GM18498 (cell line): ENCODE measurements around the gene PTPRD.
A peak's percentile ranks its signal among the peaks of the same experiment; 100 is the strongest.

Experiments used
- ATAC-seq: cut with Tn5 transposase; IDR thresholded peaks from one replicate; pipeline ENCODE4 v1.9.1; 2021; ENCODE audit warnings: mild to moderate bottlenecking, moderate library complexity; ENCODE audit not compliant: unreplicated experiment

The PTPRD gene

DNA sequence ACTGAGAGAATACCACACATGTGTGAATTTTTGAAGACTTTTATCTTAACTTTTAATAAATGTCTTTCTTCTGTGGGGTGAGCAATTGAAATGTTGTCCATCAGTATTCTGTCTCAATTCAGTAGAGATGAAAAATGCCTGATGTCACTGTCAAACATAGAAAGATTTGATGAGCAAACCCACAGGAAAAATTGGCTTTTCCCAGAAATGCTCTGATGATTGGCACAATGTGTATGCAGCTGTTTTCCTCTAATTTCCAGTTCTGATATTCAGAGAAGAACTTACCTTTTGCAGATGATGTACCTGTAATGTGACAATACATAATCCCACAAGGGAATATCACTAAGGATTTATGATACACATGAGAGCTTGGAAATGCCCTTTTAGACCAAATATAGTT lies 340.0 kb downstream of the PTPRD start:
- ATAC-seq, result no peak

DNA sequence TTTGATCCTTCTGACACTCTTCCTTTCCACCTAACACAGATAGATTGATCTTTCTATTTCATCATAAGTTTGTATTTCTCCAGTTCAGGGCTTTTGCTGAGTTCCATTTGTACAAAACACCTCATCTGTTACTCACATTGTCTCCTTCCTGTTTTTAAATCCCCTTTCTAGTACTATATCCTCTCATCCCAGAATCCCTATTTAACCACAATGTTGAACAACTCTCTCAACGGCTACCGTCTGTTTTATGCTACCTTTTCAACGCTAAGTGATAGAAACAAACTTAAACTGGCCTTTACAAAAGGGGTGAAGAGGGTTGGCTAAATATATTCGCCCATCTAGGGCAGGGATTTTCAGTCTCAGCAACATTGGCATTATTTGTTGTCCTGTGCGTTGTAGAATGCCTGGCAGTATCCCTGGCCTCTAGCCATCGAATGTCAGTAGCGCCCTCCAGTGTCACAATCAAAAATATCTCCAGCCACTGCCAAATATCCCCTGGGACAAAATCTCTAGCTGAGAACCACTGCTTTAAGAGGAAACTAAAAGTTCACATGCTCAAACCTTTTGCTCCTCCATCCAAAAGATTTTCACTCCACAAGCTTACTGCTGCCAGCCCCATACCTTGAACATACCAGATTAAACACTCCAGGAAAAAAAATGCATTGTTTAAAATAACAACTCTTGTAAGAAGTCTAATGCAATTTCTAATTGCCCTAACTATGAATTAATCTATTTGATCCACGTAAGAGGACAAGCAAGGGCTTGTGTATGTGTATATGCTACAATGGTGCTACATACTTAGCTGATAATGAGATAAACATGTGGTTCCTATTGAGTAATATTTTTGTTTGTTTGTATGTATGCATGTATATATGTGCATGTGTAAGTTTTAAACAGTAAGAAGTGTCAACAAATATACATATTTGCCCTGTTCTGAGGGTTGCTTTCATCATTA lies 344.0 kb downstream of the PTPRD start:
- ATAC-seq, result peak; percentile 63

DNA sequence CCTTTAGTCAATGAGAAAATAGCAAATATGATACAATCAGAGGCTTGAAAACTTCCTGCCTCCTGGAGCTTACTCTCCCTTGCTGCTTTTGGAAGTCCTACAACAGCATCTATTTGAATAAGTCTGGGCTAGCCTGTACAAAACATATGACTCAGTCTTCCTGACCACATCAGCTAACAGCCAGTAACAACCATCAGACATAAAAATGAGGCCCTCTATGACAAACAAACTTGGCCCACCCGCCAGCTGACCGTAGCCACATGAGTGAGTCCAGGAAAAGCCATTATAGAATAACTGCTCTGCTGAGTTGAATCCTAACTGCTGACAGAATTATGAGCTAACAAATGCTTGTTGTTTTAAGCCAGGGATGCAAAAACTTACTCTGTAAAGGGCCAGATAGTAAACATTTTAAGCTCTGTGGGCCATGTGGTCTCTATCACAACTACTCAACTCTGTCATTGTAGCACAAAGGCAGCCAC lies 347.6 kb downstream of the PTPRD start:
- no peak for ATAC-seq

DNA sequence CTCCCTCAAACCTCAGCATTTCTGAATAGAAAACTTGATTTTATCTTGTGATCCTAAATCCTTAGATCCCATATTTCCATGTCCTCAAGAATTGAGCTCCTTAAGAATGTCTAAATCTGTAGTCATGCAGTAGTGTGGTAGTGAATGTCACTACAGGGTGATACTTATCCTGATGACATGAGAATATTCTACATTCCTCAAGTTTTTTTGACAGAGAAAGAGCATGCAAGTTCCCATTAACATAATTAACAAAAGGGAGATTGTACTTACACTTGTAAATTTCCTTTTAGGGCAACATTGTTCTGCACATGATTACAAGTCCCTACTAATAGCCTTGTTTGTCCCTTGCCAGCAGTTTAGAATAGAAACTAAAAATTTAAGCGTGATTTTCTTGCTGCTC lies 352.3 kb downstream of the PTPRD start:
- no peak for ATAC-seq

DNA sequence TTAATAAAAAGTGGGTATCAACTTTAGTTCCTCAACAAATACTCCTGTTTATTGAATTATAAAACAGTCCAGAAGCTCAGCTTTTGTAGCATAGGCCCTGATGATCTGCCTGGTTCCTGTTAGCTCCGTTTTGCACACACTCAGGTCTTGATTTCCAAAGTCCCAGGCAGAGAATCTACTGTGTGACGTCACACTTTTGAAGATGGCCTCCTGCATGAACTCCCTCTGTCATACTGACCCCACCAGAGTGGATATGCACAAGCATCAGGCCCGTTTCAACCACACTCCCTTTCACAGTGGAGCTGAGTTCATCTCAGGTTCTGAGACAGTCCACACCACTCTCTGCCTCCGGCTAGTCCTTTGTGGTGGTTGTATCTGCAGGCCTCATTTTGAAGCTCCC lies 353.1 kb downstream of the PTPRD start:
- no peak for ATAC-seq

DNA sequence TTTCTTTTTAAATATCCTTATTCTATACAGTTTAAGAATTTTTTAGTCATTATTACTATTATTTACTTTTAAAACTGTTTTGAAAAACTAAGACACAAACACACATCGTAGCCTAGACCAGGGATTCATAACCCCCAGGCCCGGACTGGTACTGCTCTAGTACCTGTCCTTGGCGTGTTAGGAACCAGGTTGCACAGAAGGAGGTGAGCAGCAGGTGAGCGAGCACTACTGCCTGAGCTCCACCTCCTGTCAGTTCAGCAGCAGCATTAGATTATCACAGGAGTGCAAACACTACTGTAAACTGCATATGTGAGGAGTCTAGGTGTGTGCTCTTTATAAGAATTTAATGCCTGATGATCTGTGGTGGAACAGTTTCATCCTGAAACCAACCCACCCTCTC lies 357.0 kb downstream of the PTPRD start:
- no peak for ATAC-seq

DNA sequence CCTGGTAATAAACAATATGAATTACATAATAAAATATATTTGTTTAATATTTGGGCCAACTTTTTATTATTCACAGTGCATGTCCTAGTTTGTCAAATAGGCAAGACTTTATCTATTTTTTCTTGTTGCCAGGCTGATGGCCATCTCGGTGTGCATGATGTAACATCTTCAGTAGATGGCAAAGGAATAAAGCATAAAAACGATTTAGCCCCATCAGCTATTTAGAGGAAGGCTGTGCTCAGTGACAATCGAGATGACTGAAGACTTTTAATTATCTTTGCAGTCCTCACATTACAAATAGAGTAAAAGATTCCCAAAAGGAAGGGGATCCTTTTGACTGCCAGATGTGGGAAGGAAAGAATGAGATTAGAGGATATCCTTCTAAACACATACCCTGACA lies 358.5 kb downstream of the PTPRD start:
- no peak for ATAC-seq

DNA sequence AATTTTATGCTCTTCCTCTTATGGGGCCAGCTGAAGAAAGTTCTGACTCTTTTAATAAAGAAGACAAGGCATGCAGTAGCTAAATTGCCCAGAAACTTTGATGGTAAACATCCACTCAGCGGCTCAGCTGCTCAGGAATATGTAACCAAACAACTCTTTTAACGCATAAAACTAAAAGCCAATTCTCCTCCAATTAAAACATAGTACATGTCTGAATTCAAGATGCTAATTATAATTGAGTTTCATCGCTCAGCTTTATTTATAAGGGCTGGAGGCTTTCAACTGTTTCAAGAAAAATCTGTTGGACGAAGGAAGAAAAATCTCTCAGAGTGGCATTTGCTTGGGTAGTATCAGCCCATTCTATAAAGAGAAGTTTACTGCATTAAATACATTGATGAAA lies 359.5 kb downstream of the PTPRD start:
- no peak for ATAC-seq

DNA sequence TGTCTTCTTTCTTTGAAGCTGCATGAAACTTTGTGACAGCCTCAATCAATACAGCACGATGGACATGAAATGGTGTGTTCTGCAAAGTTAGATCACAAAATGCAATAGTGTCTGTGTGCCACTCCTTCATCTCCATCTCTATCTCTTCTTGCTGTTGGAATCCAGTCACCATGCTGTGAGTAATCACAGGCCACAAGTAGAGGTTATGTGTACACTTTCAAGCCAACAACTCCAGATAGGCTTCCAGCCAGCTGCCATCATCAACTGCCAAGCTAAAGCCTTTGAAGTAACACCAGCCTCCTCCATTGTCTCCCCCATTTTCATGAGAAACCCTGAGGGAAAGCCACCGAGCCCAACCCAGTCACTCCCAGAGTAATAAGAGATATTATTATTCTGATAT lies 360.6 kb downstream of the PTPRD start:
- no peak for ATAC-seq

DNA sequence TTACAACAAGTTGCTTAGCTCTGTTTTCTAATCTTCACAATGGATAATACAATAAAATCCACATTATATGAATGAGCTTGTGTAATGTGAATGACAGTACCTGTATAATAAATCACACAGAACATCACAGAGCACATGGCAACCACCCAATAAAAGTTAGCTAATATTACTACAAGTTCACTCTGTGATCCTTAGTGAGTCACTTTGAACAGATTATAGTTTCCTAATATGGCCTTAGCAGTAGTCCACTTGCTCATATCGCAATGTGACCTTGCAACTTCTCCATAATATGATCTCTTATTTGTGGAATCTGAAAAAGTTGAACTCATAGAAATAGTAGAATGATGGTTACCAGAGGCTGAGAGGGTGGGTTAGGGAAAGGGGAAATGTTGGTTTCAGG lies 361.3 kb downstream of the PTPRD start:
- no peak for ATAC-seq

DNA sequence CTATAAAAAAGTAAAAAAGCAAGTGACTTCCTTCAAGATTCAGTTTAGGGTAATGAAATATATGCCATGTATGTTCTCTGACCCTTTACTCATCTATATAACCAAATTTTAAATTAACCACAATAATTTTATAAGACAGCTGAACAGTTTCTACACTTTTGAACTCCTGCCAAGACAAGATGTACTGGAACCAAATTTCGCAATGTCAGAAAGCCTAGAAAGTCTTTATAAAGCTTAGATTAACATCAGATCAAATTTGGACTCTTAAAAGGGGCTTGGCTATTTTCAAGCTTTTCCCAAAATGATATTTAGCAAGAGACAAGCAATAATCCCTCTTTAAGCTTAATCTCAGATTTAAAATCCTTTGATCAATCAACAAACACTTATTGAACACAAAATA lies 362.6 kb downstream of the PTPRD start:
- no peak for ATAC-seq

DNA sequence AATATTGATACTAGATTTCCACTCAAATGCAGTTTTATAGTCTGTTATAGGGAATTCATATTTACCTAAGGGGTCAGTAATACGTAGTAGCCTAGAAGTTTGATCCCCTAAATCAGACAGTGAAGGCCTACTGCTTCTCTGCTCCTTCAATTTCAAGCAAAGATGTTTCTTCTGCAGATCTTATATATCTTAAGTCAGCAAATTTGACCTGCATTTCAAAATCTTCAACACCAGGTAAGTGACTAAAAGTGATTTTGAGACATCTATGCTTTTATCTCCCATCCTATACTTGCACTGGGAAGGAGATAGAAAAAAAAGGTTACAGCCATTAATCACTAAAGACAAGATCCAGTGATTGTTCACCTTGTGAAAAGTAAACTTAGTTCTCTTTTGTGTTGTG lies 363.9 kb downstream of the PTPRD start:
- no peak for ATAC-seq

DNA sequence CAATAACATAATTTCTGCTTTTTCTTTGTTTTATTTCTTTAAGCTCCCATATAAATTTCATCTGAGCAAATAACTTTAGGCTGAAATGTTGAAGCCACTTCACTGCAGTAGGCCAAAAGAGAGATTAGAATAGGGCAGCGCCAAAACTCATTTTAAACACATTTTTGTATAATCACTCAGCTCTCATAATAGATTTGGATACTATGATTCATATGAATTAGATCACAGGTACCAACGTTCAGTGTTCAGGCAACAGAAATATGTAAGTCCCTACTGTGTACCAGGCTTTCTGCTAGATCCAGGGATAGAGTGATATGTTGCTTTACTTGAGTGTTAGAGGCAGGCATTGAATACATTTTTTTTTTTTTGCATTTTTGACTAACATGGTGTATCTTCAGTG lies 370.5 kb downstream of the PTPRD start:
- ATAC-seq, result no peak

DNA sequence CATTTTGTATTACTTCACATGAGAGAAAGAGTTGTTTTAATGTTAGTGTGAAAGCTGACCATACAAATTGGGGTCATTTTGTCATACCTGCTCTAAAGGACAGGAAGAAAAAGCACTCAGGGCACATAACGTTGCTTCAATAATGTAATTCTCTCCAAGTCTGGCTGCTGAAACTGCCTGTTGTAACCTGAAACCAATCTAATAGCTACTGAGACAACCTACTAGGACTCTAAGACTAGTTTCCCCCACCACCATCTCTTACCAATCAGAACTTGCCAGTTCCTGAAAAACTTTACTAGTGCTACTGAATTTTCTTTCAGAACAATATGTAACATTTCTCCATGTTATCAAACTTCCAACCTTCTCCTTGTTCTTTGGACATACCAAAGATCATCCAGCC lies 374.7 kb downstream of the PTPRD start:
- ATAC-seq, result no peak

DNA sequence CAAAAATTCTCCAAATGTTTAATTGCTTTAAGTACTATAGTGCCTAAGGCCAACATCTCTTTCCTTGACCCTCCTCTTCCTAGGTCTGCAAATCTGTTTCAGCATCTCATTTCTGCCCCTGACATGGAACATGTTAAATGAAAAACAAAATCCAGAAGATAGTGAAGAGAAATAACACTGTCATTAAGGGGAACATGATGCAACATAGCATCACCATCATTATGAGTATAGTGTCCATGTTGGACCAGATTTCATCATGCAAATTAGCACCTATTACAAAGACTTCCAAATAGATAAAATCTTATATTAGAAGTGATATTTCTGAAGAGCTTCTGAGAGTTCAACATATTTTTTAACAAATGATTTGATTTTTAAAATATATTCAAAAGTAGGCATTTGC lies 375.2 kb downstream of the PTPRD start:
- no peak for ATAC-seq

DNA sequence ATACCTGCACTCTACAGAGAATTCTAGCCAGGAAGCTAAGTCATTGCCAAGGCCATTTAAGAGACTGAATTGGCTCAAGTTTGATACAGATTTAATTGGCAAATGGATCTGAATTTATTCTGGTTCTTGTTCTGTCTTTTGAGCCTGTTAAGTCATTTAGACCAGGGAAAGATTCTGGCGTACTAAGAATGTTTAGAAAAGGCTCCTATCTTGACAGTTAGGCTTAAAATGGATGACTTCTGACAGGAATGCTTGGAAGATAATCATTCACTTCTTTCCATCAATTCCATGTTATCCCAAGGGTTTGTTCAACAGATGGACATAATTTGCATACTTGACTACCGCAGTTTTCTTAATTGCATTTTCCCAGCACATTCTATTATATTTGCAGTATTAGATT lies 376.6 kb downstream of the PTPRD start:
- no peak for ATAC-seq

DNA sequence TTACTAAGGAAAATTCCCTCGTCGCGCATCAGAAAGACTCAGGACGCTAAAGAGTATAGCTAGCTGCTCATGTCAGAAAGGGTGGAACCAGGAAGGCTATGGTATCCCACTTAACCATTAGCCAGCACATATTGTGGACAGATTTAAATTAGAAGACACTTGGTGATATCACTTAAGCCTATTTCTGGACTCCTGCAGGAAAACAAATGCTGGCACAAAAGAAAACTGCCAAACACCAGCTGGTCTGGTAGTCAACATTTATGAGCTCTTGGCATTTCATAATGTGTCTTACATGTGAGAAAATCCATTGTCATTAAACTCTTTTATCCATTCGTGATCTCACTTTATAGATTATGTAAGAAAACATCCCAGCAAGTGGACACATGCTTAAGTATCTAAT lies 377.4 kb downstream of the PTPRD start:
- ATAC-seq, result no peak

DNA sequence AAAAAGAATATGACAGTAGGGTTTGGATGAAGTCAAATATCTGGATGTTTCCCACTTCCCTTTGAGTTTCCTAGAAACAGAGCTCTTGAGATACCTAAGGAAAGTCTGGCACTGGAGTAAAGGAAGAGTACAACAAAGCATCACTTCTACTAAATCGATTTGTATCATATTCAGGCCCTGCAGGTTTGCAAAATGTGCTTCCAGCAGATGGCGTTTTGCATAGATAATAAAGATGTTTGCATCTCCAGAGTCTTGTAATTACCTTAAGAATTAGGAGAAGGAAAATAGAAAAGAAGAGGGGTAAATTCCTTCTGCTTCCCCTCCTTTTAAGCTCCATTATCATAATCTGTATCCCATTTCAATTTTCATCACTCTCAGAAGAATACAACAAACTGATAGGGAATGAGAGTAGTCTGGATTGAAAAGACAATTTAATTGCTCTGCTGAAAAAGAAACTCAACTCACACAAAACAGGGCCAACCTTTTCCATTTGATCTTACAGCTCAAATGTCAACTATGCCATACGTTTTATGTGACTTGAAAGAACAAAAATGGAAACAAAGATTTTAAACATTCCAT lies 380.4 kb downstream of the PTPRD start:
- ATAC-seq, result no peak

DNA sequence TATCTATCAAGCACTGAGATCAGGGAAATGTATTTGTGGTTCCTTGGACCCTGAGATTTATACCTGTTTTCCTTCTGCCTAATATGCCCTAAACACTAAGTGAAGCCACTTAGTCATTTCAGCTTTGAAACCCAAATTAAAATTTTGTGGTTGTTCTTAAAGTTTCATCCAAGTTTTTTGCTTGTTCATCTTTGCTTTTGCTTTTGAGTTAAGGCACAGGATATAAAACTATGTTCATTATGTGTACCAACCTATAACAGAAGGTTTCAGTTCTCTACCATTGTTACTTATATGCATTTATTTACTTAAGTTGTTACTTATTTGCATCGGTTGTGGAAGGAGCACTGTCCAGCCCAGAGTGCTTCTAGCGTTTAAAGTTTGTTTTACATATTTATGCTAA lies 382.3 kb downstream of the PTPRD start:
- peak; percentile 82 for ATAC-seq

DNA sequence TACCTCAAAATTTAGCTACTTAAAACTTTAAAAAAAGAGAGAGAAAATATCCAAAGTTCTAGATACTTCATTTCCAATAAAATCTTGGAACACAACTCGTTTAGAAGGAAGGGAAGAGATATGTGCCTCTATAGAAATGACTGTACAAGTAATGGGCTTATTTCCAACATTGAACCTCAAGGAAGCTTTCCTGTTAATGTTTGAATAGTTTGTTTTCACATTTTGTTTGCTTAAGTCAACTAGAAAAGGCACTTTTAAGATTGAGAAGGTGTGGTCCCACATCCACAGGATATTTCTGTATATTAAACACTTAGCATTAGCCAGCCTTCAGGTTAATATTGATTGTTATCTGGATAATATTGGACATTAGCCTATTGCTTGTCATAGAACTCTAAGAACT lies 384.7 kb downstream of the PTPRD start:
- no peak for ATAC-seq

DNA sequence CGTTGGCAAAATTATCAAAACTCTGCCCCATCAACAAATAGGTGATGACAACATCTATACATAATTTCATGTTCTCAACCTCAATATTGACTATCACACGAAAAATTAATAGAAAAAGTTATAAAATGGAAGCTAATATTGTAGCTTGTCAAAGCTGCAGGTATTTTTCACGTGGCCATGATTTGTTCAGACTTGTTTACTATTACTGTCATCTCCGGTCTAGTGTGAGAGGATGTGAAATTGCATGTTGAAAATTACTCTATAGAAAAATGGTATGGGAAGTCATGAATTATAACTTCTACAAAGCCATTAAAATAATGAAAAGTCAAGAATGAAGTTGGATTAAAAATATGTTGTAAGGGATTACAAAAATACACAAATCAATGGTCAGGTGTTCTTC lies 385.8 kb downstream of the PTPRD start:
- ATAC-seq, result no peak

DNA sequence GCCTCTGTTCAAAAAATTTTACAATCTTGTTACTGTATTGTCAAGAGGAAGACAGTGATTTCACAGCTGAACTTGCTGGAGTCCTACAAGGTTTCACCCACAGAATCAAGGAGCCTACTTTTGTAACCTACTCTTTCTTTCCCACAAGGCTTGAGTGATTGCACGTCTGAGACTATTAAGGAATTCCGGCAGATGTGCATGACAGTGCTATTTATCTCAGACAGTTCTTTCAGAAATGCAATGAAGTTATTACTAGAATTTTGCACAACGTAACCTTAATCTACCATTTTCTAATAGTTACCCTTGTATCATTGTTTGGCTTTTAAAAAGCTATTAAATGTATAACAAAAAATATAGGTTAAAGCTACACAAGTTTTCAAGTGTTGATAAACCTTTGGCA lies 400.1 kb downstream of the PTPRD start:
- no peak for ATAC-seq

DNA sequence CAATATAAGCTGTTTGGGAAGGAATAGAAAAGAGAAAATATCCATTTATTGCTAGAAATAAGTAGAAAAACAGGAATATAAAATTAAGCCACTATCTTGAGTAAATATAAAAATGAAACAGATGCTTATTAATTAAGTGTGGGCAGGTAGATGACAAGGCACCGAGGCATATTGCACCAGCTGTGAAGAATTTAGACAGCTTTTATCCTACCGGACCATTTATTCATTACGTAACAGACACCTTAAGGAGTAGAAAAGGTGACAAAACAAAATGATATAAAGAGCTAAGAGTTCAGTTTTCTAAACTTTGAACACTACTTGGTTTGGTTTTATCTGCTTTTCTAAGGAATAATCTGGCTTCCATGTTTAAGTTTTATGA lies 404.1 kb downstream of the PTPRD start:
- ATAC-seq, result no peak
